Activated CD4-positive, alpha-beta T cell treated with anti-CD3 and anti-CD28 coated beads, Interleukin-2, amount 10 ng/mL, durations not matched to agents 24 days and 14 days (primary cell): Measurements from ENCODE around the gene RMC1. TPM values are rescaled to one million over a fixed set of nuclear protein-coding genes. Genes with fewer than 3 reads are reported as not detected.
A peak's percentile ranks its signal among the peaks of the same experiment; 100 is the strongest.
"Not testable (repeated sequence)": the region's sequence is repeated elsewhere in the genome, so short reads cannot be mapped to it uniquely, and the experiment has no call there.

Source experiments
- DNase-seq: peaks from one replicate; pipeline ENCODE4 v3.0.0; 2022
- H3K27ac Mint-ChIP-seq: one replicate; pipeline ENCODE4 v1.8.0; 2022; ENCODE audit warnings: mild to moderate bottlenecking, mixed read lengths
- H3K27me3 Mint-ChIP-seq: one replicate; pipeline ENCODE4 v1.8.0; 2022; ENCODE audit warnings: mixed read lengths
- H3K36me3 Mint-ChIP-seq: one replicate; pipeline ENCODE4 v1.8.0; 2022; ENCODE audit warnings: low read depth, mild to moderate bottlenecking, mixed read lengths
- H3K4me1 Mint-ChIP-seq: one replicate; pipeline ENCODE4 v1.8.0; 2021; ENCODE audit warnings: mixed read lengths
- H3K4me3 Mint-ChIP-seq: one replicate; pipeline ENCODE4 v1.8.0; 2022; ENCODE audit warnings: mild to moderate bottlenecking, moderate library complexity, mixed read lengths
- H3K9me3 Mint-ChIP-seq: one replicate; pipeline ENCODE4 v1.8.0; 2021; ENCODE audit warnings: mixed read lengths
- intact Hi-C: fragments of 100-400 bp; cut with micrococcal nuclease; formaldehyde crosslinking; loops from one replicate; pipeline ENCODE4 v1.15.1; 2023
- total RNA-seq: library from RNA; stranded (reverse); gene quantifications from 2 replicates; pipeline ENCODE4 v1.2.3, GENCODE V29; 2022

Gene RMC1
- total RNA-seq, 1 donor from 2014 or later, result 52.8 TPM

DNA sequence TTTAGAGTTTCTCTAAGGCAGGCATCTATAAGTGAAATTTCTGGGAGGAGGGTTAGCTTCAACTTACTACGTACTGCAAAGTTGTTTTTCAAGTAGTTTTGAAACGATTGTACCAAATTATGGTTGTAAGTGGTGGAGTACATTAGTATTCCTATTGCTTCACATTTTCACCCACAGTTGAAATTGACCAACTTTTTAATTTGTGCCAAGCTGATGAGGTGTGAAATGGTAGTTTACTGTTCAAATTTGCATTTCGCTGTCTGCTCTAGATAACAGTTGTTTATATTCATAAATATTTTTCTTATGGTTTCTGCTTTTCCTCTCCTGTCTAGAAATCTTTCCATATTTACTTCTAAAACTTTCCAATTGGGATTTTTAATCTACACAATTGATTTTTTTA lies 64.4 kb downstream of the RMC1 start:
- H3K36me3 Mint-ChIP-seq, result peaks cover 51% of the 10 kb centered on the region
- DNase-seq, result no peak
- no peak overlapping the region for H3K27ac Mint-ChIP-seq
- no peak overlapping the region for H3K4me3 Mint-ChIP-seq
- no peaks in the 10 kb centered on the region for H3K9me3 Mint-ChIP-seq
- peaks cover 16% of the 10 kb centered on the region for H3K4me1 Mint-ChIP-seq
- no peaks in the 10 kb centered on the region for H3K27me3 Mint-ChIP-seq
- intact Hi-C loops, result no loop called here

DNA sequence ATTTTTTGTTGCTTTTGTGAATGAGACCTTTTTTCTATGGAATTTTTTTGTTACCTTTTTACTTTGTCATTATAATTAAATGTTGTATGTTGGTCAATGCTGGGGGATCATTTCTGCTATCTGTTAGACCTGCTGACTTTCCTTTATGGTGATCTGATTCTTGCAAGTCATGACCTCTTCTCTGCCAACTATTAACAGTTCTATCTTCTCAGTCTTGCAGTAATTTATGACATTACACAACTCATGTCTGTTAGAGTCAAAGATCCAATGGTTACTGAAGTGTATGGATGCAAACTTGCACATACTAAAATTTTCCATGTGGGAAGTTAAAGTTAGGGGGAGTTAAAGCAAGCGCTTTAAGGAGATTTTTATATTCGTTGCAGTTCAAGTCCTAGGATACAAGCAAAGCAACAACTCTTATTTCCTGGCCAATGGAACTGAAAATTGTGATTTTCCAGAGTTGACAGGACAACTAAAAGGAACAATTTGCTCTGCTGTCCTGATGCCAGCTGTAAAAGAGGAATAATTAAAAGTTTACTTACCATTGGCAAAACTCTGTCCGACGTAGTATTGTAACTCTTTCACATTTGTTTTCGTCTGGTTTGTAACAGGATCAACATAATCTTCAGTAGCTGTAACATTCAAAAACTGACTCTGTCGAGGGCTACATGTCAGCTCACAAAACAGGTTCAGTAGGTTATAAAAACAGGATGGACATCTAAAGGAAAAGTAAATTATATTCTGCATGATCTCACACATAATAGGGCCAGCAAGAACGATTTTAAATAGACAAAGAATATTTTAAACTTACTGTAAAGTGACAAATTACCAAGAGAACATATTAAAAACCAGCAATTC lies 65.2 kb downstream of the RMC1 start:
- Mint-ChIP-seq H3K4me3 (no peak overlapping the region), H3K9me3 (no peaks in the 10 kb centered on the region), H3K36me3 (peaks cover 46% of the 10 kb centered on the region), H3K27me3 (no peaks in the 10 kb centered on the region), H3K4me1 (peaks cover 16% of the 10 kb centered on the region), H3K27ac (no peak overlapping the region)
- no peak for DNase-seq
- intact Hi-C loops, result no loop called here

DNA sequence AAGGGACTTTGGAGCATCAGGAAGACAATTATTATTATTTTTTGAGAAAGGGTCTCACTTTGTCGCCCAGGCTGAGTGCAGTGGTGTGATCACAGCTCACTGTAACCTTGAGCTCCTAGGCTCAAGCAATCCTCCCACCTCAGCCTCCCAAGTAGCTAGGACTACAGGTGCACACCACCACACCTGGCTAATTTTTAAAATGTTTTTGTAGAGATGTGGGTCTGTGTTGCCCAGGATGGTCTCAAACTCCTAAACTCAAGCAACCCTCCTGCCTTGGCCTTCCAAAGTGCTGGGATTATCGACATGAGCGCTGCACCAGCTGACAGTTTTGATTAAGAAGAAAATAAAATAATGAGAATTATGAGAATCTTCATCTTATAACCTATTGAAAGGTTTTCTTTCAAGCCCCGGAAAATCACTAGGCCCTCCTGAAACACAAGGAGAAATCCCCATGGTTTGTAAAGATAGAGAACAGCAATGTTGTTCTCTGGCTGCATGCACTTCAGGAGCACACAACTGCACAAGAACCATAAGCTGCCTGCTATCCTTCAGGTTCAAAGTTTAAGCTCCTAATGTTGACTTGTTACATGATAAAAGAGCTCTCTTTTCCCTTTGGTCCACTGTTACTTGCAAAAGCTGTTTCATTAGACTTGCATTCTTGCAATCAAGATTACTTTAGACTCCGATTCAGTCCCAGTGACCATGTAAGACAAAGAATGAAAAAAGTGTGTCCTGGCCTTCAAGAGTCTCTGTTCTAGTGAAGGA lies 66.2 kb downstream of the RMC1 start:
- Mint-ChIP-seq H3K27me3 (no peaks in the 10 kb centered on the region), H3K4me1 (peaks cover 22% of the 10 kb centered on the region), H3K9me3 (no peaks in the 10 kb centered on the region), H3K27ac (no peak overlapping the region), H3K4me3 (no peak overlapping the region), H3K36me3 (peaks cover 47% of the 10 kb centered on the region)
- no peak for DNase-seq
- intact Hi-C loops, result no loop called here

DNA sequence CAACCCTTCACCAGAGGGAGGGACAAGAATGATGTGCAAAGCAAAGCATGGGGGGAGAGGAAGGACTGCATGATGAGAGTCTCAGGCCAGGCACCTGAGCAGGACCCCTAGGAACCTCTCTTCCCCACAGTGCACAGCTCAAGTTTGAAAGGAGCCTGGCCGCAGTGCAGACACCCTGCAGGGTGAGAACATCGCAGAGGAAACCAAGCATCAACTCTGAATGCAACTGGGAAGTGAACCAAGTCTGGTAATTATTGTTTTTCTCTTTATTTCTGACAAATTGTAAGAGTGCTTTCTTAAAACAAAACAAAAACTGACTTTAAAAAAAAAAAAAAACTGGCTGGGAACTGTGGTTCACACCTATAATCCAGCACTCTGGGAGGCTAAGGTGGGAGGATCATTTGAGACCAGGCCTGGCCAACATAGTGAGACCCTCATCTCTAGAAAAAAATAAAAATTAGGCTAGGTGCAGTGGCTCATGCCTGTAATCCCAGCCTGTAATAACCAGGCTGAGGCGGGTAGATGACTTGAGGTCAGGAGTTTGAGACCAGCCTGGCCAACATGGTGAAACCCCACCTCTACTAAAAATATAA lies 67.7 kb downstream of the RMC1 start:
- Mint-ChIP-seq H3K4me3 (no peak overlapping the region), H3K4me1 (peaks cover 28% of the 10 kb centered on the region), H3K9me3 (no peaks in the 10 kb centered on the region), H3K36me3 (peaks cover 40% of the 10 kb centered on the region), H3K27ac (no peak overlapping the region), H3K27me3 (no peaks in the 10 kb centered on the region)
- intact Hi-C loops, result no loop called here
- DNase-seq, result no peak

DNA sequence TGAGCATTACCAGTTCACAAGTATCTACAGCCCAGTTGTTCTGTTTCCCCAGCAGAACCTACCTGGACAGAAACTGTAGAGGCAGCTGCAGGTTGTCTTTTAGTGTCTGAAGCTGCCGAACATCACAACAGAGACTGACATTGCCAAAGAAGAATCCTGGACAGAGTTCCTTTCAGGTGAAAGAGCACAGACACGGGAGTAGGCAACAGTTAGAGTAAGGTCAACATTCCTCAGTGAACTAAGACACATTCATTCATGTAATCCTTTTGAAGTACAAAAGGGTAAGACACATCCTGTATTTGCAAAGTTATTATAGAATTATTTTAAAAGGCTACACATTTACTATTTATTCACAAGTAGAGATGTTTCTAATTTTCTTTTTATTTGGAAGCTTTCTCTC lies 68.7 kb downstream of the RMC1 start:
- H3K27ac Mint-ChIP-seq, result peak overlapping the region; percentile 60
- intact Hi-C loops, result no loop called here
- no peaks in the 10 kb centered on the region for H3K9me3 Mint-ChIP-seq
- H3K4me3 Mint-ChIP-seq, result no peak overlapping the region
- DNase-seq, result no peak
- peaks cover 39% of the 10 kb centered on the region for H3K36me3 Mint-ChIP-seq
- no peaks in the 10 kb centered on the region for H3K27me3 Mint-ChIP-seq
- H3K4me1 Mint-ChIP-seq, result peaks cover 31% of the 10 kb centered on the region

DNA sequence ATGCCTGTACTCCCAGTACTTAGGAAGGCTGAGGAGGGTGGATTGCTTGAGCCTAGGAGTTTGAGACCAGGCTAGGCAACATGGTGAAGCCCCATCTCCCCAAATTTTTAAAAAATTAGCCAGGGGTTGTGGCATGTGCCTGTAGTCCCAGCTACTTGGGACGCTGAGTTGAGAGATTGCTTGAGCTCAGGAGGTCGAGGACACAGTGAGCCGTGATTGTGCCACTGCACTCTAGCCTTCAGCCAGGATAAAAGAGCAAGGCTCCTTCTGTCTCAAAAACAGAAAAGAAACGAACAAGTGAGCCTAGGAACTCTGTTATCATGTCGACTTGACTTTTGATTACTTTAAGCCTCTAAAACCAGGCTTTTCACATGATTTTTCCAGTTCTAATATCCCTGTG lies 69.3 kb downstream of the RMC1 start:
- H3K27ac Mint-ChIP-seq, result peak overlapping the region; percentile 60
- H3K36me3 Mint-ChIP-seq, result peaks cover 33% of the 10 kb centered on the region
- peaks cover 31% of the 10 kb centered on the region for H3K4me1 Mint-ChIP-seq
- no peak for DNase-seq
- no peaks in the 10 kb centered on the region for H3K27me3 Mint-ChIP-seq
- H3K4me3 Mint-ChIP-seq, result no peak overlapping the region
- intact Hi-C loops, result no loop called here
- no peaks in the 10 kb centered on the region for H3K9me3 Mint-ChIP-seq

DNA sequence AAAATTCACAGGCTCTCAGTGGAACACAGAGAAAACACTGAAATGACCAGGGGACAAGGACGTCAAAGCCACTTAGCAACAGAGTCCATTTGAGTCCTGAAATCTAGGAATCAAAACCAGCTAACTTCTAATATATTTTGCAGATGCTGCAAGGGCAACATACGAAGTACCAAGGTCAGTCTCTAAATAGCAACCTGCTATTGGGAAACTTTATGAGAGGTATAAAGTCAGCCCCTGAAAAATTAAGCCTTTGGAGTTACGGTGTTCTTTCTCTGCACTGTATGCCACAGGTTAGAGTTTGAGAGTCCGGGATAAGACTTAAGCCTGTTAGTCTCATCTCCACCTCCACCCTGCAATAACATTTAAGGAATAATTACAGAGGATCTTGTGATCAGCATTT lies 69.7 kb downstream of the RMC1 start:
- no peak for DNase-seq
- Mint-ChIP-seq H3K4me3 (peak overlapping the region; percentile 74), H3K36me3 (peaks cover 32% of the 10 kb centered on the region), H3K4me1 (peaks cover 31% of the 10 kb centered on the region), H3K27ac (peak overlapping the region; percentile 91), H3K27me3 (no peaks in the 10 kb centered on the region), H3K9me3 (no peaks in the 10 kb centered on the region)
- intact Hi-C loops, result no loop called here

DNA sequence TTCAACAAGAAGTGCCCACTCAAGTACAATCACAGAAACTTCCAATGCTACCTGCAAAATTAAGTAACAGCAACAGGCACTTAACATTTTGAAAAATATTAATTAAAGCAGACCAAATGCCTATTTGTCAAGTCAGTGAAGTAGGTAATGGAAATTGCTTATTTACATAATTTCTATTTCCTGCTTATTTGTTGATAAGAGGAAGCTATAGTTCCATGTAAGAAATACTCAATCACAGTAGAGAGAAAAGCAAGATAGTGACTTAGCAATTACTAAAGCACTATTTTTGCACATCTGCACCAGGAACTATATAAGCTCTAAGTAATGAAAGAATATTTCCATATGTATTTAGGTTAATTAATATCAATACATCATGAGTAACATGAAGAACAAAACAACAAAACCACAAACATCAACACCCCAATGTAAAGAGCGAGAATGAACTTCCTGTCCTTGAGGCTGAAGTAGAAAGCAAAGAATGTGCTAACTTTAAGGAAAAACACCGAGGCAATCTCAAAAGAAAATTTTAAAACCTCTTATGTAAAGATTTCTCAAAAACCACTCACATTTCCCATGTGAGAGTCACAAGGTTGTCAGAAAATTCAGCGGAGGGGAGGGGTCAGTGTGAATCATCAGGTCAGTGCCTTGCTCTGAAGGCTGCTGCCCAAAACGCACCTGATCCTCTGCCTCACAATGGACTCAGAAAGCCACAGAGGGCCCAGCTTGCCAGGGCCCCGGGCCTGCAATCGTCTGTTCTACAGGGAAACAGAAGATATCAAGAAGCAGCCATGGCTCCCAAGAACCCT lies 70.5 kb downstream of the RMC1 start:
- DNase-seq, result peak; percentile 77
- Mint-ChIP-seq H3K27ac (peak overlapping the region; percentile 91), H3K36me3 (peaks cover 28% of the 10 kb centered on the region), H3K4me3 (peak overlapping the region; percentile 74), H3K27me3 (no peaks in the 10 kb centered on the region), H3K4me1 (peaks cover 36% of the 10 kb centered on the region), H3K9me3 (no peaks in the 10 kb centered on the region)
- intact Hi-C loops, result loop anchor here (1.0 kb wide), 1 partner anchor 12 kb away; the partner anchor contains the start of gene NPC1

DNA sequence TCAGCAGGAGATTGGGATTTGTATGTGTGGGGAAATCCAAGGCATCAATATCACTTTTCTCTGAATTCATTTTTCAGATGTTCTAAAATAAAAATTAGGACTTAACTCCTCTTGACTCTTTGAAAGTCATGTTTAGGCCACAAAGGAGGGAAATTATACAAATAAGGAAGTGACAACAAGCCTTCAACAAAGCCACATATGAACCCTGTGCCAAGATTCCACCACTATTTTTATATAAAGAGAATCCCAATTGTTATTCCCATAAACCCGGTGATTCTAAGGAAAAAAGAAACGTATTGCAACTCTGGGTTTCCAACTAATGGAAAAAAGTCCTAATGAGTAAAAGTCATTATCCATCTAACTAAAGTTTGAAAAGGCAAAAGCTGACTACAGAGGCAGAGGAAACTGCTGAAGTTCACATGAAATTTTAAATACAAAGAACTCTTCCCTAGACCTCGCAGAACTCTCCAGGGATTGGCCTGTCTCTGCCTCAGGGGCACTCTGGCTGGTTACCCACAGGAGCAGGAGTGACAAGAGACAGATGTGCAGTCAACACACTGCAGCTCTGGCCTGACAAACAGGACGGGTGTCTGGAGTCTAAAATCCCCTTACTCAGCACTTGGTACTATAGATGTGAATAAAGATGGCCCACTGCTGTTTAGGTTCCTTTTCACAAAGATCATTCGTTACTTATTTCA lies 71.4 kb downstream of the RMC1 start:
- peak overlapping the region; percentile 91 for H3K27ac Mint-ChIP-seq
- H3K27me3 Mint-ChIP-seq, result no peaks in the 10 kb centered on the region
- H3K36me3 Mint-ChIP-seq, result peaks cover 30% of the 10 kb centered on the region
- H3K4me1 Mint-ChIP-seq, result peaks cover 41% of the 10 kb centered on the region
- H3K9me3 Mint-ChIP-seq, result no peaks in the 10 kb centered on the region
- intact Hi-C loops, result loop anchor here (1.0 kb wide), 1 partner anchor 12 kb away; the partner anchor contains the start of gene NPC1
- DNase-seq, result peak; percentile 63
- peak overlapping the region; percentile 74 for H3K4me3 Mint-ChIP-seq

DNA sequence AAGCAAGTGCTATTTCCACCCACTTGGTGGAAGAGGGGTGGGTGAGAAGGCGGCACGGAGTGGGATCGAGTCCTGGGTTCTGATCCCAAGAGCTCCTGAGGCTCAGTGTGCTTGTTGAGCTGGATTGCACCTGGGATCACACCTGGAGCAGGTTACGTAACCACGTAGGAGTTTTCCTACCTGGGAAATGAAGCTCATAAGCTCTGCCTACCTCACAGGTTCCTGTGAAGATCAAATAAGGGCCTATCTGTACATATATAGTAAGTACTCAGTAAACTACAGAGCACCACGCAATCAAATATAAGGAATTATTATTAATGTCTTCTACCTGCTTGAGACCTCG lies 72.0 kb downstream of the RMC1 start:
- intact Hi-C loops, result no loop called here
- H3K4me3 Mint-ChIP-seq, result no peak overlapping the region
- H3K27ac Mint-ChIP-seq, result peak overlapping the region; percentile 91
- H3K4me1 Mint-ChIP-seq, result peaks cover 41% of the 10 kb centered on the region
- no peak for DNase-seq
- no peaks in the 10 kb centered on the region for H3K9me3 Mint-ChIP-seq
- no peaks in the 10 kb centered on the region for H3K27me3 Mint-ChIP-seq
- peaks cover 32% of the 10 kb centered on the region for H3K36me3 Mint-ChIP-seq

DNA sequence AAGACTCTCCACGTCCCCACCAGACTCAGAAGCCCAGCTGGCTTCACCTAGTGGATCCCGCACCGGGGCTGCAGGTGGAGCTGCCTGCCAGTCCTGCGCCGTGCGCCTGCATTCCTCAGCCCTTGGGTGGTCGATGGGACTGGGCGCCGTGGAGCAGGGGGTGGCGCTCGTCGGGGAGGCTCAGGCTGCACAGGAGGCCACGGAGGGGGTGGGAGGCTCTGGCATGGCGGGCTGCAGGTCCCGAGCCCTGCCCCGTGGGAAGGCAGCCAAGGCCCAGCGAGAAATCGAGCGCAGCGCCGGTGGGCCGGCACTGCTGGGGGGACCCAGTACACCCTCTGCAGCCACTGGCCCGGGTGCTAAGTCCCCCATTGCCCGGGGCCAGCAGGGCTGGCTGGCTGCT lies 74.2 kb downstream of the RMC1 start:
- peaks cover 37% of the 10 kb centered on the region for H3K36me3 Mint-ChIP-seq
- not testable (repeated sequence) for H3K27ac Mint-ChIP-seq, H3K4me3 Mint-ChIP-seq

DNA sequence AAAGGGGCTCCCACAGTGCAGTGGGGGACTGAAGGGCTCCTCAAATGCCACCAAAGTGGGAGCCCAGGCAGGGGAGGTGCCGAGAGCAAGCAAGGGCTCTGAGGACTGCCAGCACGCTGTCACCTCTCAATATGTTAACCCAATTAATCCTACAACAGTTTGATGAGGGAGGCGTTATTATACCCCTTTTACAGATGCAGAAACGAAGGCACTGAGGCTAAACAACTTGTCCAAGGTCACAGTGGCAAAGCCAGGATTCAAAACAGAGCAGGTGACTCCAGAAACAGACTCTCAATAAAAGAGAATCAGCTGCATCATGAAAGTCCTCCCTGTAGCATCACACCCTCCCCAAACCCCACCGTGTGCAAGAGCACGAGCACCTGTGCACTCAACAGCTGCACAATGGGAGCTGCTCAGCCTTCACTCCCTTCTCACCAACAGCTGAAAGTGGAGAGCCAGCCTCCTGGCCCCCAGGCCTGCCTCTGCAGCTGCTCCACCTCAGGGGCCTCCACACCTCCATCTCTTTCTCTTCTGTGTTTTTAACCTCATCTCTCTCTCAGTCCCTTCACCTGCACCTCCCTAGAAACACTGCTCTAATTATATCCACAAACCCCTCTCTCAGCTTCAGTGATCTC lies 74.9 kb downstream of the RMC1 start:
- Mint-ChIP-seq H3K4me3 (no peak overlapping the region), H3K36me3 (peaks cover 37% of the 10 kb centered on the region), H3K27me3 (no peaks in the 10 kb centered on the region), H3K9me3 (no peaks in the 10 kb centered on the region), H3K4me1 (peaks cover 55% of the 10 kb centered on the region), H3K27ac (peak overlapping the region; percentile 4)
- no peak for DNase-seq
- intact Hi-C loops, result no loop called here

More for the DNA sequence above, 74.2 kb downstream of the RMC1 start:
- H3K4me1 Mint-ChIP-seq, result peaks cover 54% of the 10 kb centered on the region
- H3K27me3 Mint-ChIP-seq, DNase-seq, intact Hi-C loops, H3K9me3 Mint-ChIP-seq: not testable (repeated sequence)
